Stomach (tissue), 9 donors: Measurements from ENCODE around the gene NUTM2B. TPM values are rescaled to one million over a fixed set of nuclear protein-coding genes. Genes with fewer than 3 reads are reported as not detected.
"Not testable (repeated sequence)": the region's sequence is repeated elsewhere in the genome, so short reads cannot be mapped to it uniquely, and the experiment has no call there.

Experiments used
- DNase-seq, 2 donors: peaks; one replicate each; pipeline versions ENCODE4 v3.0.0 to v3.0.0-alpha.2; 2013 to 2019
- H3K27ac ChIP-seq, 5 donors: fragments of 200-600 bp in 4 of 5; sonication (generic) in 4 of 5; one replicate each; pipeline ENCODE4 v1.5.1; 2013 to 2019; ENCODE audit warnings: mild to moderate bottlenecking in 1 of 5, moderate library complexity in 1 of 5
- H3K27me3 ChIP-seq, 3 donors: fragments of 200-600 bp; sonication (generic); one replicate each; pipeline ENCODE4 v1.5.1; 2017 to 2019; ENCODE audit warnings: mixed run types in 1 of 3
- H3K36me3 ChIP-seq, 4 donors: fragments of 200-600 bp; sonication (generic); 1 replicate in 3 of 4; 2 replicates in 1 of 4; pipeline ENCODE4 v1.5.1; 2016 to 2019
- H3K4me1 ChIP-seq, 4 donors: fragments of 200-600 bp; sonication (generic); one replicate each; pipeline ENCODE4 v1.5.1; 2016 to 2019
- H3K4me3 ChIP-seq, 4 donors: fragments of 200-600 bp; sonication (generic) in 3 of 4; one replicate each; pipeline ENCODE4 v1.5.1; 2016 to 2019; ENCODE audit warnings: mild to moderate bottlenecking in 1 of 4
- H3K9me3 ChIP-seq, 4 donors: fragments of 200-600 bp; sonication (generic); one replicate each; pipeline ENCODE4 v1.5.1; 2016 to 2019
- WGBS, 5 donors: extraction: QIAGEN DNeasy Blood & Tissue Kit in 3 of 5; methylation state at CpG; one replicate each; pipeline versions ENCODE4 v1.1.5 to v1.1.7; 2013 to 2018; 5-methylcytosine and 5-hydroxymethylcytosine counted together
- intact Hi-C: fragments of 100-400 bp; cut with DNase I; formaldehyde crosslinking; loops from one replicate; pipeline ENCODE4 v1.15.1; 2023; ENCODE audit warnings: low total_unique reads
- polyA plus RNA-seq, 3 donors: library from polyadenylated mRNA; stranded (reverse); fragments of 200-250 nt; gene quantifications; one replicate each; pipeline ENCODE4 v1.2.3, GENCODE V29; 2013
- total RNA-seq, 5 donors: library from RNA; depleted of rRNA; stranded (reverse); fragments of >200 nt; gene quantifications; one replicate each; pipeline versions ENCODE4 v1.1.0 to v1.2.3, GENCODE V29; 2014 to 2016
- donor health status: healthy with polysubstance abuse.
- donor health status: Bipolar disorder and iron deficiency.
- donor health status: healthy.

NUTM2B gene
- total and polyA plus RNA-seq, 8 donors = 0.18 to 3.1 (median 0.61) TPM; not detected in 5

- H3K27ac ChIP-seq, H3K4me1 ChIP-seq, H3K9me3 ChIP-seq, H3K27me3 ChIP-seq, DNase-seq, H3K4me3 ChIP-seq, intact Hi-C loops: not testable (repeated sequence)
- peaks cover 0 to 26% (median 19%) of the 10 kb centered on the region in 4 donors for H3K36me3 ChIP-seq
- WGBS, 5 donors = 78 to 93% (median 86%) methylated on average over 4 of the region's 4 CpGs
Measured at GRCh38 chr10:79688798-79689197, 14.2 kb upstream of the NUTM2B start.

- H3K9me3 ChIP-seq, H3K4me1 ChIP-seq, intact Hi-C loops, H3K27ac ChIP-seq, DNase-seq, H3K27me3 ChIP-seq, H3K36me3 ChIP-seq, H3K4me3 ChIP-seq: not testable (repeated sequence)
- WGBS, 5 donors = 92 to 100% (median 97%) methylated on average over 1 to 2 of the region's 6 CpGs; no CpG with 5 or more reads in 1 of the 5 donors
Measured at GRCh38 chr10:79696596-79696995, 6.4 kb upstream of the NUTM2B start.

- DNase-seq, H3K9me3 ChIP-seq, H3K4me1 ChIP-seq, intact Hi-C loops, H3K4me3 ChIP-seq, H3K36me3 ChIP-seq, H3K27ac ChIP-seq, H3K27me3 ChIP-seq: not testable (repeated sequence)
- WGBS, 5 donors = 20 to 79% (median 67%) methylated on average over 1 to 3 of the region's 5 CpGs
Measured at GRCh38 chr10:79697141-79697540, 5.9 kb upstream of the NUTM2B start.

- H3K27ac ChIP-seq, H3K36me3 ChIP-seq, H3K9me3 ChIP-seq, H3K27me3 ChIP-seq, H3K4me3 ChIP-seq, DNase-seq, H3K4me1 ChIP-seq, intact Hi-C loops: not testable (repeated sequence)
- 86 to 97% (median 92%) methylated on average over 15 to 33 of the region's 37 CpGs for WGBS, 5 donors
Measured at GRCh38 chr10:79700381-79700944, 2.6 kb upstream of the NUTM2B start.

- H3K4me3 ChIP-seq, DNase-seq, H3K27ac ChIP-seq, H3K27me3 ChIP-seq, H3K9me3 ChIP-seq, H3K36me3 ChIP-seq, intact Hi-C loops, H3K4me1 ChIP-seq: not testable (repeated sequence)
- 53 to 92% methylated on average over 2 to 8 of the region's 8 CpGs; no CpG with 5 or more reads in 3 of the 5 donors for WGBS, 5 donors
Measured at GRCh38 chr10:79707017-79707416, 4.0 kb downstream of the NUTM2B start.

GRCh38 chr10:79714976-79715375 is 11.9 kb downstream of the NUTM2B start:
- H3K36me3 ChIP-seq, H3K4me3 ChIP-seq, H3K9me3 ChIP-seq, H3K4me1 ChIP-seq, DNase-seq, H3K27me3 ChIP-seq, H3K27ac ChIP-seq, intact Hi-C loops: not testable (repeated sequence)
- WGBS, 5 donors = 80 to 100% (median 89%) methylated on average over 1 to 3 of the region's 3 CpGs; no CpG with 5 or more reads in 2 of the 5 donors

- H3K4me3 ChIP-seq, intact Hi-C loops, H3K4me1 ChIP-seq, H3K9me3 ChIP-seq, H3K27ac ChIP-seq, H3K36me3 ChIP-seq, DNase-seq, H3K27me3 ChIP-seq: not testable (repeated sequence)
- WGBS, 5 donors = 52 to 69% (median 60%) methylated on average over 3 to 4 of the region's 4 CpGs; no CpG with 5 or more reads in 2 of the 5 donors
Measured at GRCh38 chr10:79716917-79717579, 14.0 kb downstream of the NUTM2B start.

- H3K27me3 ChIP-seq, H3K27ac ChIP-seq, DNase-seq, H3K9me3 ChIP-seq, intact Hi-C loops, H3K4me3 ChIP-seq, H3K4me1 ChIP-seq, H3K36me3 ChIP-seq: not testable (repeated sequence)
- 78 to 89% (median 84%) methylated on average over 4 of the region's 4 CpGs; no CpG with 5 or more reads in 2 of the 5 donors for WGBS, 5 donors
Measured at GRCh38 chr10:79720000-79720399, 17.0 kb downstream of the NUTM2B start.

GRCh38 chr10:79726620-79727019 is 23.6 kb downstream of the NUTM2B start:
- DNase-seq = peak in 1 of 2 donors; percentile 0
- WGBS, 5 donors = 49 to 67% (median 54%) methylated on average over 1 of the region's 1 CpG; no CpG with 5 or more reads in 2 of the 5 donors
- H3K9me3 ChIP-seq, H3K27ac ChIP-seq, H3K4me1 ChIP-seq, intact Hi-C loops, H3K36me3 ChIP-seq, H3K27me3 ChIP-seq, H3K4me3 ChIP-seq: not testable (repeated sequence)

GRCh38 chr10:79744844-79745243 is 41.8 kb downstream of the NUTM2B start:
- H3K27me3 ChIP-seq, H3K36me3 ChIP-seq, DNase-seq, intact Hi-C loops, H3K9me3 ChIP-seq, H3K27ac ChIP-seq, H3K4me3 ChIP-seq, H3K4me1 ChIP-seq: not testable (repeated sequence)
- WGBS, 5 donors = 83 to 91% (median 84%) methylated on average over 6 to 7 of the region's 7 CpGs; no CpG with 5 or more reads in 2 of the 5 donors

GRCh38 chr10:79748510-79748909 is 45.5 kb downstream of the NUTM2B start:
- DNase-seq, H3K27ac ChIP-seq, H3K4me3 ChIP-seq, H3K9me3 ChIP-seq, H3K4me1 ChIP-seq, H3K36me3 ChIP-seq, intact Hi-C loops, H3K27me3 ChIP-seq: not testable (repeated sequence)
- WGBS, 5 donors = 84 to 100% (median 96%) methylated on average over 2 of the region's 2 CpGs; no CpG with 5 or more reads in 1 of the 5 donors

- H3K4me3 ChIP-seq, H3K36me3 ChIP-seq, DNase-seq, intact Hi-C loops, H3K27me3 ChIP-seq, H3K27ac ChIP-seq, H3K9me3 ChIP-seq, H3K4me1 ChIP-seq: not testable (repeated sequence)
Measured at GRCh38 chr10:79753601-79754000, 50.6 kb downstream of the NUTM2B start.
